Pons (tissue), 1 donor: ENCODE data around the gene PUS3.
"Not testable (repeated sequence)": the region's sequence is repeated elsewhere in the genome, so short reads cannot be mapped to it uniquely, and the experiment has no call there.

Experiments
- DNase-seq: peaks from one replicate; pipeline ENCODE4 v3.0.0-alpha.2; 2016; ENCODE audit warnings: low spot score

PUS3 gene

GRCh38 chr11:125916683-125917347, 13.8 kb upstream of the PUS3 start:
- no peak for DNase-seq

GRCh38 chr11:125914601-125915000, 11.6 kb upstream of the PUS3 start:
- DNase-seq, result not testable (repeated sequence)

GRCh38 chr11:125910226-125910849, 7.3 kb upstream of the PUS3 start:
- peak; percentile 50 for DNase-seq

- DNase-seq, result no peak
Observed at GRCh38 chr11:125904678-125905077, 1.7 kb upstream of the PUS3 start.

- peak; percentile 35 for DNase-seq
Observed at GRCh38 chr11:125903711-125904659, 979 bp upstream of the PUS3 start, which contains the start of gene DDX25. Gene DDX25 (plus strand): TSS chr11:125904508. CDS start chr11:125904518, 10 bp downstream.

GRCh38 chr11:125902277-125902926, 604 bp downstream of the PUS3 start:
- DNase-seq, result no peak

GRCh38 chr11:125901872-125902271, 1.1 kb downstream of the PUS3 start:
- DNase-seq, result no peak

GRCh38 chr11:125892994-125893393, 10.0 kb downstream of the PUS3 start:
- no peak for DNase-seq

- DNase-seq, result no peak
Observed at GRCh38 chr11:125892071-125892470, 10.9 kb downstream of the PUS3 start.

GRCh38 chr11:125890447-125891100, 12.4 kb downstream of the PUS3 start:
- DNase-seq, result no peak

- DNase-seq, result peak; percentile 95
Observed at GRCh38 chr11:125887373-125888324, 15.4 kb downstream of the PUS3 start, which contains the start of gene HYLS1. Gene HYLS1 (plus strand): TSS chr11:125887668. CDS start chr11:125899369, 11,701 bp downstream.

- DNase-seq, result peak; percentile 46
Observed at GRCh38 chr11:125886997-125887372, 16.0 kb downstream of the PUS3 start.

- DNase-seq, result no peak
Observed at GRCh38 chr11:125883375-125883774, 19.6 kb downstream of the PUS3 start.

- DNase-seq, result no peak
Observed at GRCh38 chr11:125881291-125881690, 21.7 kb downstream of the PUS3 start.

- DNase-seq, result peak; percentile 88
Observed at GRCh38 chr11:125874556-125875124, 28.4 kb downstream of the PUS3 start.

- DNase-seq, result no peak
Observed at GRCh38 chr11:125873881-125874555, 29.0 kb downstream of the PUS3 start.

- DNase-seq, result no peak
Observed at GRCh38 chr11:125872138-125872491, 30.9 kb downstream of the PUS3 start.

GRCh38 chr11:125871391-125872137, 31.4 kb downstream of the PUS3 start:
- peak; percentile 25 for DNase-seq

- no peak for DNase-seq
Observed at GRCh38 chr11:125869521-125869920, 33.5 kb downstream of the PUS3 start.
